ENCODE measurements around the gene AOX1.
"Not testable (repeated sequence)": the region's sequence is repeated elsewhere in the genome, so short reads cannot be mapped to it uniquely, and the experiment has no call there.

AOX1 gene

DNA sequence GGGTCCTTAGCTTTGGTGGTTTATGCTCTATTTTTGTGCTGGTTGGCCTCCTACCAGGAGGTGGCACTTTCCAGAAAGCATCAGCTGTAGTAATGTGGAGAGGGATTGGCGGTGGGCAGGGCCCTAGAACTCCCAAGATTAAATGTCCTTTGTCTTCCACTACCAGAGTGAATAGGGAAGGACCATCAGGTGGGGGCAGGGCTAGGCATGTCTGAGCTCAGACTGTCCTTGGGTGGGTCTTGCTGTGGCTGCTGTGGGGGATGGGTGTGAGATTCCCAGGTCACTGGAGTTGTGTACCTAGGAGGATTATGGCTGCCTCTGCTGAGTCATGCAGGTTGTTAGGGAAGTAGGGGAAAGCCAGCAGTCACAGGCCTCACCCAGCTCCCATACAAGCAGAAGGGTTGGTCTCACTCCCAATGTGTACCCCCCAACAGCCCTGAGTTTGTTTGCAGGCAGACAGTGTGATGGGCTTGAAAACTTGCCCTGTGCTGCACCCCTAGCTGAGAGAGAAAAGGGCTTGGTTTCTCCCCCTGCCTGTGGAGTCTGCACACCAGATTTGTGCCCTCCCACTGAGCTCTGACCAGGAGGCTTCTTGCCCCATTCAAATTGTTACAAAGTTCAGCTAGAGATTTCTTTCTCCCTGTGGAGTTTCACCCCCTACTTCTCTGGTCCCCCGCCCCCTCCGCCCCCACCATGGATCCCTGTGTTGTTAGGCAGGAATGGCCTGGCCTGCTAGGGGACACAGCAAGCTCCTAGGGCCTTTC, 62.9 kb downstream of the AOX1 start:
- not testable (repeated sequence) for H3K27ac ChIP-seq (ENCODE audit: insufficient read depth, low read depth, low read length, poor library complexity, severe bottlenecking); H3K4me1 ChIP-seq (ENCODE audit: control insufficient read depth, insufficient read depth, low read length); H3K9me3 ChIP-seq (ENCODE audit: control insufficient read depth, low read length); H3K27me3 ChIP-seq (ENCODE audit: control insufficient read depth, insufficient read depth, low read length, poor library complexity, severe bottlenecking); H3K4me3 ChIP-seq (ENCODE audit: insufficient read depth, low read depth, low read length); H3K36me3 ChIP-seq (ENCODE audit: control insufficient read depth, insufficient read depth, low read length)
- 67 to 77% methylated on average over 3 of the region's 3 CpGs for WGBS, 2 experiments

DNA sequence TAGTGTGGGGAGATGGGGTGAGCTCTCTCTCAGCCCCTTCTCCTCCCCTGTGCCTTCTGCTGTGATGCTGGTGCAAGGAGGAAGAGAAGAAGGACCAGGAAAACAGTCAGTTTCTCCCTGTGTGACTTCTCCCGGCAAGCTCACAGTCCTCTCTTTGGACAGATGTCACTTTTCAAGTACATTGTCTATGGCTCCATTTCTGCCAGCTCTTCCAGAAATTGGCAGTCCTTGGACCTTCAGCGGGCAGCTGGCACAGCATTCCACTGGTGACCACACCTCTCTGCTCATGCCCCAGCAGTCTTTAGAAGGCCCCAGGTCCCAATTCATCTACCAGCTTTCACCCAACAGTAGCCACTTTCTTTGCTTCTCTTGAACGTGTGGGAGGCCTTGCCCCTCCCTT, 63.9 kb downstream of the AOX1 start:
- 90 to 94% methylated on average over 3 of the region's 3 CpGs for WGBS, 2 experiments
- Histone ChIP-seq H3K36me3 (ENCODE audit: control insufficient read depth, insufficient read depth, low read length) (no peaks in the 10 kb centered on the region), H3K27me3 (ENCODE audit: control insufficient read depth, insufficient read depth, low read length, poor library complexity, severe bottlenecking) (no peaks in the 10 kb centered on the region), H3K27ac (ENCODE audit: insufficient read depth, low read depth, low read length, poor library complexity, severe bottlenecking) (no peak overlapping the region), H3K4me1 (ENCODE audit: control insufficient read depth, insufficient read depth, low read length) (no peaks in the 10 kb centered on the region), H3K4me3 (ENCODE audit: insufficient read depth, low read depth, low read length) (no peak overlapping the region), H3K9me3 (ENCODE audit: control insufficient read depth, low read length) (no peaks in the 10 kb centered on the region)

DNA sequence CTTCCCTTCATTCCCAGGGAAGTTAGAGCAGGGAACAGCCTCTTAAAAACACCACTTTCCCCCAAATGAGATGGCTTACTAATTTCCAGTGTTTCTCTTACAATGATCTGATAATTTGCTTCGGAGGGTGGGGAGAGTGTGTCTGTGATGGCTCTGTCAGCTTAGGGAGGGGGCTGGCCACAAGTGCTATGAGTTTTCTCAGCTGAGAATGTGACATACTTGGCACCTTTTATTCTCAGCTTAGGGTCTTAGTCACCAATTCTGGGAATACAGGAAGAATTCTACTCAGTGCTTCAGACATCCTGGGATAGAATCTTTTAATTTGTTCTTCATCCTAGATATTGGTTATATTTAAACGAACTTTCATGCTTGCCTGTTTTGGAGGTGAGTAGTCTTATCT, 64.4 kb downstream of the AOX1 start:
- Histone ChIP-seq H3K9me3 (ENCODE audit: control insufficient read depth, low read length) (no peaks in the 10 kb centered on the region), H3K4me1 (ENCODE audit: control insufficient read depth, insufficient read depth, low read length) (no peaks in the 10 kb centered on the region), H3K36me3 (ENCODE audit: control insufficient read depth, insufficient read depth, low read length) (no peaks in the 10 kb centered on the region), H3K4me3 (ENCODE audit: insufficient read depth, low read depth, low read length) (no peak overlapping the region), H3K27ac (ENCODE audit: insufficient read depth, low read depth, low read length, poor library complexity, severe bottlenecking) (no peak overlapping the region), H3K27me3 (ENCODE audit: control insufficient read depth, insufficient read depth, low read length, poor library complexity, severe bottlenecking) (no peaks in the 10 kb centered on the region)
- 97 to 98% methylated on average over 2 of the region's 2 CpGs for WGBS, 2 experiments

DNA sequence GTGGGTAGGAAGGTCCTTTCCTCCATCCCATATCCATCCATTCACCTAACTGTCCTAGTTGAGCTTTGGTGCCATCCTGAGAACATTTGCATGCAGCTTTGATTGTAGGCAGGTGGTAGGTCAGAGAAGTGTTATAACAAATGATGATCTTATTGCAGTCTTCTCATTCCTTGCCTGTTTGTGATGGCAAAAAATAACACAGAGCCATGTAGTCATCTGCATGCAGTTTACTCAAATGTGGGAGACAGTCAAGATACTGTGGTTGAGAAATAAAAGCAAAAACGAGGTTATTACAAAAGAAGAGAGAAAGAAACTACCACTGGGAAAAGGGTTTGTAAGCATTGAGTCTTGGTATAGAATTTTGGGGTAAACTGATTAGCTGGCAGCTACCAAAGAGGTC, 66.3 kb downstream of the AOX1 start:
- no peak overlapping the region for H3K4me3 ChIP-seq (ENCODE audit: insufficient read depth, low read depth, low read length)
- H3K36me3 ChIP-seq (ENCODE audit: control insufficient read depth, insufficient read depth, low read length): no peaks in the 10 kb centered on the region
- H3K27ac ChIP-seq (ENCODE audit: insufficient read depth, low read depth, low read length, poor library complexity, severe bottlenecking): no peak overlapping the region
- no peaks in the 10 kb centered on the region for H3K4me1 ChIP-seq (ENCODE audit: control insufficient read depth, insufficient read depth, low read length)
- H3K9me3 ChIP-seq (ENCODE audit: control insufficient read depth, low read length): no peaks in the 10 kb centered on the region
- 93 to 97% methylated on average over 1 of the region's 1 CpG for WGBS, 2 experiments
- no peaks in the 10 kb centered on the region for H3K27me3 ChIP-seq (ENCODE audit: control insufficient read depth, insufficient read depth, low read length, poor library complexity, severe bottlenecking)

DNA sequence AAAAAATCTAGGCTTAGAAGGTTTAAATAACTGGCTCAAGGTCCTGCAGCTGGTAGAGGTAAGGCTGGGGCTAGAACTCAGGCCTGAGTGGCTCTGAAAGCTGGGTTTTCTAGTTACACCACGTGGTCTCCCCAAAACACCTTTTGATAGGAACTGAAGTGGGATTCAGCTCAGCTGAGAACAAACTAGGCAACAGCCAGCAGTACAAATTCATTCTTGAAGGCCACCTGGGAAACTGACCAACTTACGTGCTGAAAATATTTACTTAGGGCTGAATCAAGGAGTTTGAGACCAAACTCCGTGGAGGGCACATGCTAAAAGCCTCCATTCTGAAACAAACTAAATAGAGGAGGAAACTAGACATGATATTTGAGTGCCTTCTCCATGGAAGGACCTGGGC, 67.2 kb downstream of the AOX1 start:
- Histone ChIP-seq H3K27ac (ENCODE audit: insufficient read depth, low read depth, low read length, poor library complexity, severe bottlenecking) (no peak overlapping the region), H3K4me3 (ENCODE audit: insufficient read depth, low read depth, low read length) (no peak overlapping the region), H3K36me3 (ENCODE audit: control insufficient read depth, insufficient read depth, low read length) (no peaks in the 10 kb centered on the region), H3K9me3 (ENCODE audit: control insufficient read depth, low read length) (no peaks in the 10 kb centered on the region), H3K27me3 (ENCODE audit: control insufficient read depth, insufficient read depth, low read length, poor library complexity, severe bottlenecking) (no peaks in the 10 kb centered on the region), H3K4me1 (ENCODE audit: control insufficient read depth, insufficient read depth, low read length) (no peaks in the 10 kb centered on the region)
- 89 to 91% methylated on average over 3 of the region's 3 CpGs for WGBS, 2 experiments

DNA sequence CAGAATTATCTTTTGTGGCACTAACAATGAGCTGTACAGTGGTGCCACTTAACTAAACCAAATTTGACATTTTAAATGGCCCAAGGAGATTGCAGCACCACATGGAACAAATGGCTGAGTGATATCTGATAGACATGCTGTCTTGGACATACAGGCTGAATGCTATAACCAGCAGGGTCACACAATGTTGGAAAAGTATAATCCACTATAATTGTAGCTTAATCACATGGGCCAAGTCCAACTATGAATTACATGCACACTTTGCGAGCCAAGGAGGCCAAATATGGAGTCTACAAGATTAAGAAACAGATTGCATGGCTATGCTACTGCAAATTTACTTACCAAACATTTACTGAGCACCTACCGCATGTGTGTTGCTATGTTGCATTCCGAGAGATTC, 69.0 kb downstream of the AOX1 start:
- H3K36me3 ChIP-seq (ENCODE audit: control insufficient read depth, insufficient read depth, low read length): no peaks in the 10 kb centered on the region
- H3K27me3 ChIP-seq (ENCODE audit: control insufficient read depth, insufficient read depth, low read length, poor library complexity, severe bottlenecking): no peaks in the 10 kb centered on the region
- H3K27ac ChIP-seq (ENCODE audit: insufficient read depth, low read depth, low read length, poor library complexity, severe bottlenecking): no peak overlapping the region
- no peak overlapping the region for H3K4me3 ChIP-seq (ENCODE audit: insufficient read depth, low read depth, low read length)
- H3K4me1 ChIP-seq (ENCODE audit: control insufficient read depth, insufficient read depth, low read length): no peaks in the 10 kb centered on the region
- H3K9me3 ChIP-seq (ENCODE audit: control insufficient read depth, low read length): no peaks in the 10 kb centered on the region
- WGBS, 2 experiments: 93 to 95% methylated on average over 3 of the region's 3 CpGs

DNA sequence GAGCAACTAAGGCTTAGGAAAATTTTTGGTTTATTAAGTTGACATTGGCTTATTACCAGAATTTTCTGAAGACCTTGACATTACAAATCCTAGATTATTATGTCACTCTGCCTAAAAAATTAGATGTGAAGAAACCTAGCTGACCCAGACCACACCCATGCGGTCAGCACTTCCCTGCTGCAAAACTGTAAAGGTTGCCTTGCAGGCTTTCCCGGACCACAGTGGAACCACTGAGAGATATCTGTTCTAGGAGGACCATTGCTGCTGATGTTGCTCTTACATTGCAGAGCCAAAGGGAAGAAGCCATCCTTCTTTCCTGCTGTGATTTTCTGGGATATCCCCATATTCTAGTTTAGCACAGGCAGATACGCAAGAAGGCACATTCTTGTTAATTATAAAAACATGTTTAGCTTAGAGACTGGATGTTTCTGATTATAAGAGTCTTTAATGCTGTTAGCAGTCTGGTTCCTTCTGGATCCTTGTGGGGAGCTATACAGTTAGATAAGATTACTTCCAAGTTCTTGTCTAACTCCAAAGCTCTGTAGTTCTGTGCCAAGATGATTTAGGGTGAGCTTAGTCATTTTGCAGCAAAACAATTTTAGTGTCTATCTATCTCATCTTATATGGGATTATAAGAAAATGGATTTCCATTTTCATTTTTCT, 70.2 kb downstream of the AOX1 start:
- H3K4me1 ChIP-seq (ENCODE audit: control insufficient read depth, insufficient read depth, low read length): no peaks in the 10 kb centered on the region
- H3K27ac ChIP-seq (ENCODE audit: insufficient read depth, low read depth, low read length, poor library complexity, severe bottlenecking): no peak overlapping the region
- H3K36me3 ChIP-seq (ENCODE audit: control insufficient read depth, insufficient read depth, low read length): no peaks in the 10 kb centered on the region
- H3K27me3 ChIP-seq (ENCODE audit: control insufficient read depth, insufficient read depth, low read length, poor library complexity, severe bottlenecking): no peaks in the 10 kb centered on the region
- H3K4me3 ChIP-seq (ENCODE audit: insufficient read depth, low read depth, low read length): no peak overlapping the region
- H3K9me3 ChIP-seq (ENCODE audit: control insufficient read depth, low read length): no peaks in the 10 kb centered on the region
- 94 to 98% methylated on average over 3 of the region's 3 CpGs for WGBS, 2 experiments

DNA sequence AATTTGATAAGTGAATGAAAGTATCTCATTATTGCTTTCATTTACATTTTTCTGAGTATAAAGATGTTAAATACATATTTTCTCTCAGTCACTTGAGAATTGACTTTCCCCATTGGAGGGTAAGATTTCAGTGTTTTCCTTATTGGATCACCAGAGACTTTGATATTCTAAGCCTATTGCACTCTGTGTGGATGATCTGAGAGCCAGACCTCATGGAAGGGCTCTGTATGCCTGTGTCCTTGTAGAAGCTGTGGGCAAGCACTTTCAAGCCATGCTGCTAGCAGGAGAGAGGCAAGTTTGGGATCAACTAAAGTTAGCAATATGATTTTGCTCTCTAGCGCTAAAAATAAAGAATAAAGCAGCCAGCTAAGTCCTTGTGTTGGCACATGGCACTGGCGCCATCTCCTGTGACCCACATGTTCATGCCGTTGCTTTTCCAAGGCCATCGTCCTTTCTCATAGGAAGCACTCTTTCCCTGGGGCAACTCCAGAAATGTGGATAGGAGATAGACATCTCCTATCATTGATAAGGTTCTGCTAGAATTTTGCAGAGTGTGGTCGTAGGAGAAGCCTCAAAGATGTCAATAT, 72.6 kb downstream of the AOX1 start:
- H3K36me3 ChIP-seq (ENCODE audit: control insufficient read depth, insufficient read depth, low read length): no peaks in the 10 kb centered on the region
- no peaks in the 10 kb centered on the region for H3K4me1 ChIP-seq (ENCODE audit: control insufficient read depth, insufficient read depth, low read length)
- 89 to 92% methylated on average over 4 to 5 of the region's 5 CpGs for WGBS, 2 experiments
- H3K27me3 ChIP-seq (ENCODE audit: control insufficient read depth, insufficient read depth, low read length, poor library complexity, severe bottlenecking): no peaks in the 10 kb centered on the region
- H3K27ac ChIP-seq (ENCODE audit: insufficient read depth, low read depth, low read length, poor library complexity, severe bottlenecking): no peak overlapping the region
- no peak overlapping the region for H3K4me3 ChIP-seq (ENCODE audit: insufficient read depth, low read depth, low read length)
- no peaks in the 10 kb centered on the region for H3K9me3 ChIP-seq (ENCODE audit: control insufficient read depth, low read length)

DNA sequence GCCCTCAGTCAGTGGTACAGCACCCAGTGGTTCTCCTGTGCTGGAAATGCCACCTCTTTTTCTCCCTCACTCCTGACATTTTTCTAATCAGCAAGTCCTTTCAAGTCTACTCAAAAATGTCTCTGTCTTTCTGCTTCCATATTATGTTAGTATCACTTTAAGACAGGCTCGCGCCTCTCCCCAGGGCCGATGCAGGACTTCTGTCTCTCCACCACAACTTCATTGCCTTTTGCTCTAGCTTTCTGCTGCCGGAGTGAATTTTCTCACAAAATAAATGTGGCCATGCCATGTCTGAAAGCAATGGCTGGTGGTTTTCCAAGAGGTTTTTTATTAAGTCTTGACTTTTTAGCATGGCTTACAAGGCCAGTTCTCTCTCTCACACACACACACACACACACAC, 73.6 kb downstream of the AOX1 start:
- Histone ChIP-seq H3K4me3 (ENCODE audit: insufficient read depth, low read depth, low read length) (no peak overlapping the region), H3K27me3 (ENCODE audit: control insufficient read depth, insufficient read depth, low read length, poor library complexity, severe bottlenecking) (no peaks in the 10 kb centered on the region), H3K27ac (ENCODE audit: insufficient read depth, low read depth, low read length, poor library complexity, severe bottlenecking) (no peak overlapping the region), H3K36me3 (ENCODE audit: control insufficient read depth, insufficient read depth, low read length) (no peaks in the 10 kb centered on the region), H3K4me1 (ENCODE audit: control insufficient read depth, insufficient read depth, low read length) (no peaks in the 10 kb centered on the region), H3K9me3 (ENCODE audit: control insufficient read depth, low read length) (no peaks in the 10 kb centered on the region)
- WGBS, 2 experiments: 93 to 94% methylated on average over 4 of the region's 4 CpGs

DNA sequence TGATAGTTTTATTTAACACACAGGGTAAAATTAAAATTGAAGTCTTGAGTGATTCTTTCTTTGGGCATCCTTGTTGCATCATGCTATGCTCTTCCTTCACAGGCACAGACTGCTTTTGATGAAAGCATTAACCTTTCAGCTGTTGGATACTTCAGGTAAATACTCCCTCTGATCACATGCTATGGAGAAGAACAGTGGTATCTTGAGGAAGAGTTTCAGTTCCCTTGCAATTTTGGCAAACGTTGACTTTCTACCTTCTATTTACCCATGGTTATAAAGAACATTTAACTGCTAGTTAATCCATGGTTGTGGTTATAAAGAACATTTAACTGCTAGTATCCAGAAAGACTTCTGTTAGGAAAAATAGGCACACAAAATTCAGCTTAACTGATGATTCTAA, 75.7 kb downstream of the AOX1 start:
- no peaks in the 10 kb centered on the region for H3K36me3 ChIP-seq (ENCODE audit: control insufficient read depth, insufficient read depth, low read length)
- no peaks in the 10 kb centered on the region for H3K4me1 ChIP-seq (ENCODE audit: control insufficient read depth, insufficient read depth, low read length)
- WGBS, 2 experiments: no CpG with 5 or more reads among the region's 1 CpG
- no peak overlapping the region for H3K27ac ChIP-seq (ENCODE audit: insufficient read depth, low read depth, low read length, poor library complexity, severe bottlenecking)
- H3K9me3 ChIP-seq (ENCODE audit: control insufficient read depth, low read length): no peaks in the 10 kb centered on the region
- no peak overlapping the region for H3K4me3 ChIP-seq (ENCODE audit: insufficient read depth, low read depth, low read length)
- H3K27me3 ChIP-seq (ENCODE audit: control insufficient read depth, insufficient read depth, low read length, poor library complexity, severe bottlenecking): no peaks in the 10 kb centered on the region

Data from ectodermal cell (in vitro differentiated cells).